OCI-LY1 (cell line): ENCODE results near the gene AEBP1.

Experiments used
- H2AFZ ChIP-seq: fragments of 200-600 bp; sonication (generic), shearing (Covaris generic); 2 replicates; pipeline ENCODE4 v1.6.0; 2014; ENCODE audit warnings: antibody characterized with exemption, mild to moderate bottlenecking, low read length
- H3F3A ChIP-seq: fragments of 200-600 bp; sonication (generic), shearing (Covaris generic); 2 replicates; pipeline ENCODE4 v1.6.0; 2014; ENCODE audit warnings: mild to moderate bottlenecking, antibody characterized with exemption, low read length, moderate library complexity; ENCODE audit not compliant: insufficient read depth
- H3K27ac ChIP-seq: fragments of 200-600 bp; sonication (generic); 2 replicates; pipeline ENCODE4 v1.5.1; 2014; ENCODE audit warnings: low read length, mixed run types, mild to moderate bottlenecking, low read depth; ENCODE audit not compliant: poor library complexity, severe bottlenecking
- H3K27me3 ChIP-seq: fragments of 200-600 bp; sonication (generic); 2 replicates; pipeline ENCODE4 v1.6.0; 2014; ENCODE audit warnings: antibody characterized with exemption, mild to moderate bottlenecking, low read length, moderate library complexity; ENCODE audit not compliant: insufficient read depth
- H3K36me3 ChIP-seq: fragments of 200-600 bp; sonication (generic); 2 replicates; pipeline ENCODE4 v1.6.1; 2014; ENCODE audit warnings: mild to moderate bottlenecking, antibody characterized with exemption, low read length, moderate library complexity, mixed read lengths; ENCODE audit not compliant: insufficient read depth
- H3K4me1 ChIP-seq: fragments of 200-600 bp; sonication (generic); 2 replicates; pipeline ENCODE4 v1.5.1; 2014; ENCODE audit warnings: mild to moderate bottlenecking, low read length, moderate library complexity; ENCODE audit not compliant: insufficient read depth, severe bottlenecking
- H3K4me2 ChIP-seq: fragments of 200-600 bp; sonication (generic), shearing (Covaris generic); 2 replicates; pipeline ENCODE4 v1.6.1; 2014; ENCODE audit warnings: low read length
- H3K4me3 ChIP-seq: fragments of 200-600 bp; sonication (generic); 2 replicates; pipeline ENCODE4 v1.5.1; 2014; ENCODE audit warnings: low read length, low read depth, mild to moderate bottlenecking, mixed read lengths; ENCODE audit not compliant: poor library complexity, severe bottlenecking
- H3K79me2 ChIP-seq: fragments of 200-600 bp; shearing (Covaris generic); 2 replicates; pipeline ENCODE4 v1.6.1; 2016; ENCODE audit warnings: mixed run types, low read length, mixed read lengths; ENCODE audit not compliant: insufficient read depth
- H3K9ac ChIP-seq: fragments of 200-600 bp; sonication (generic), shearing (Covaris generic); 2 replicates; pipeline ENCODE4 v1.6.1; 2014; ENCODE audit warnings: mild to moderate bottlenecking, low read length, mixed read lengths
- H3K9me2 ChIP-seq: fragments of 200-600 bp; sonication (generic), shearing (Covaris generic); 2 replicates; pipeline ENCODE4 v1.6.1; 2014; ENCODE audit warnings: low read depth, mild to moderate bottlenecking, low read length, mixed read lengths
- H3K9me3 ChIP-seq: fragments of 200-600 bp; shearing (Covaris generic); 2 replicates; pipeline ENCODE4 v1.6.1; 2014; ENCODE audit warnings: low read length, mixed read lengths
- H4K20me1 ChIP-seq: fragments of 200-600 bp; sonication (generic), shearing (Covaris generic); 2 replicates; pipeline ENCODE4 v1.6.0; 2016; ENCODE audit warnings: mild to moderate bottlenecking, low read length; ENCODE audit not compliant: insufficient read depth
- EZH2 ChIP-seq: fragments of 200-600 bp; sonication (generic), shearing (Covaris generic); IDR thresholded peaks from 2 replicates; pipeline ENCODE4 v1.8.0; 2017; ENCODE audit warnings: borderline replicate concordance, mixed run types, mild to moderate bottlenecking, antibody characterized with exemption, low read length, moderate library complexity, mixed read lengths
- TF ChIP-seq, protein P1 (sequence below): fragments of 200-600 bp; sonication (generic), shearing (Covaris generic); IDR thresholded peaks from 2 replicates; pipeline ENCODE4 v1.5.1; 2017; ENCODE audit warnings: mild to moderate bottlenecking, antibody characterized with exemption, low read length, moderate library complexity, mixed read lengths

Gene AEBP1

GRCh38 chr7:44062180-44062902 lies 41.8 kb upstream of the AEBP1 start:
- TF ChIP-seq, protein P1, sequence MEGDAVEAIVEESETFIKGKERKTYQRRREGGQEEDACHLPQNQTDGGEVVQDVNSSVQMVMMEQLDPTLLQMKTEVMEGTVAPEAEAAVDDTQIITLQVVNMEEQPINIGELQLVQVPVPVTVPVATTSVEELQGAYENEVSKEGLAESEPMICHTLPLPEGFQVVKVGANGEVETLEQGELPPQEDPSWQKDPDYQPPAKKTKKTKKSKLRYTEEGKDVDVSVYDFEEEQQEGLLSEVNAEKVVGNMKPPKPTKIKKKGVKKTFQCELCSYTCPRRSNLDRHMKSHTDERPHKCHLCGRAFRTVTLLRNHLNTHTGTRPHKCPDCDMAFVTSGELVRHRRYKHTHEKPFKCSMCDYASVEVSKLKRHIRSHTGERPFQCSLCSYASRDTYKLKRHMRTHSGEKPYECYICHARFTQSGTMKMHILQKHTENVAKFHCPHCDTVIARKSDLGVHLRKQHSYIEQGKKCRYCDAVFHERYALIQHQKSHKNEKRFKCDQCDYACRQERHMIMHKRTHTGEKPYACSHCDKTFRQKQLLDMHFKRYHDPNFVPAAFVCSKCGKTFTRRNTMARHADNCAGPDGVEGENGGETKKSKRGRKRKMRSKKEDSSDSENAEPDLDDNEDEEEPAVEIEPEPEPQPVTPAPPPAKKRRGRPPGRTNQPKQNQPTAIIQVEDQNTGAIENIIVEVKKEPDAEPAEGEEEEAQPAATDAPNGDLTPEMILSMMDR: no peak
- no peak for TF ChIP-seq EZH2

GRCh38 chr7:44062903-44063295 lies 41.2 kb upstream of the AEBP1 start:
- no peaks in the 10 kb centered on the region for H3K9me2 ChIP-seq
- no peak overlapping the region for H2AFZ ChIP-seq
- no peak overlapping the region for H3K27ac ChIP-seq
- no peaks in the 10 kb centered on the region; the same call in 1 of the 2 replicates for H3K27me3 ChIP-seq
- H3F3A ChIP-seq: no peaks in the 10 kb centered on the region
- TF ChIP-seq, protein P1: no peak
- no peak for TF ChIP-seq EZH2
- H3K9me3 ChIP-seq: no peaks in the 10 kb centered on the region
- no peak overlapping the region for H3K9ac ChIP-seq
- H3K36me3 ChIP-seq: peaks cover 51% of the 10 kb centered on the region
- no peaks in the 10 kb centered on the region for H4K20me1 ChIP-seq
- H3K4me3 ChIP-seq: no peak overlapping the region
- no peaks in the 10 kb centered on the region for H3K79me2 ChIP-seq
- H3K4me2 ChIP-seq: no peak overlapping the region
- H3K4me1 ChIP-seq: peaks cover 10% of the 10 kb centered on the region

More at GRCh38 chr7:44062180-44062902, 41.8 kb upstream of the AEBP1 start:
- Histone ChIP-seq H3K4me2 (no peak overlapping the region), H3K9me3 (no peaks in the 10 kb centered on the region), H3K4me1 (peaks cover 12% of the 10 kb centered on the region), H3K27me3 (no peaks in the 10 kb centered on the region; the same call in 1 of the 2 replicates), H3K4me3 (no peak overlapping the region), H4K20me1 (no peaks in the 10 kb centered on the region), H3K79me2 (no peaks in the 10 kb centered on the region), H3K27ac (no peak overlapping the region), H2AFZ (no peak overlapping the region), H3F3A (no peaks in the 10 kb centered on the region), H3K36me3 (peaks cover 56% of the 10 kb centered on the region), H3K9ac (no peak overlapping the region), H3K9me2 (no peaks in the 10 kb centered on the region)

DNA sequence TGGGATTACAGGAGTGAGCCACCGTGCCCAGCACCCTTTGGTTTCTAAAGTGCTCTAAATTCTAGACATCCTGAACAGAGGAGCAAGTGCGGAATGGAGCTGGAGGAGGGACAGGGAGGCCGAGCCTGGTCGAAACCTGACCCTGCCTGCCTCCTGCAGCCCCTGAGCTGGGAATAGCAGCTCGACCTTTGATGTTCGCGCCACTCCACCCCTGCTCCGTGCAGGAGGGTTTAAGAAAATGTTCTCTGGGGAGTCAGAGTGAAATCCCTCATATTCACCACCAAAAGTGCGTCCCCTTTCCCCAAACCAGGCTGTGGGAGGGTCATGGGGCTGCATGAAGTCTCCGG lies 40.6 kb upstream of the AEBP1 start:
- Histone ChIP-seq H3K9me3 (no peaks in the 10 kb centered on the region), H3K4me2 (no peak overlapping the region)

More for the DNA sequence above, 40.6 kb upstream of the AEBP1 start:
- no peaks in the 10 kb centered on the region for H3K9me2 ChIP-seq
- H3K4me3 ChIP-seq: no peak overlapping the region
- TF ChIP-seq, protein P1: no peak
- no peak for TF ChIP-seq EZH2
- H3K36me3 ChIP-seq: peaks cover 44% of the 10 kb centered on the region
- H3K4me1 ChIP-seq: peaks cover 4% of the 10 kb centered on the region
- no peaks in the 10 kb centered on the region for H3K79me2 ChIP-seq
- no peaks in the 10 kb centered on the region; the same call in 1 of the 2 replicates for H3K27me3 ChIP-seq
- no peak overlapping the region for H2AFZ ChIP-seq
- H3K27ac ChIP-seq: no peak overlapping the region
- H4K20me1 ChIP-seq: no peaks in the 10 kb centered on the region
- H3F3A ChIP-seq: 0 out of 2 replicates have a peak, but pooled peaks cover 2% of the 10 kb centered on the region
- no peak overlapping the region for H3K9ac ChIP-seq
